Measurements from ENCODE around the gene C8G.

The C8G gene

DNA sequence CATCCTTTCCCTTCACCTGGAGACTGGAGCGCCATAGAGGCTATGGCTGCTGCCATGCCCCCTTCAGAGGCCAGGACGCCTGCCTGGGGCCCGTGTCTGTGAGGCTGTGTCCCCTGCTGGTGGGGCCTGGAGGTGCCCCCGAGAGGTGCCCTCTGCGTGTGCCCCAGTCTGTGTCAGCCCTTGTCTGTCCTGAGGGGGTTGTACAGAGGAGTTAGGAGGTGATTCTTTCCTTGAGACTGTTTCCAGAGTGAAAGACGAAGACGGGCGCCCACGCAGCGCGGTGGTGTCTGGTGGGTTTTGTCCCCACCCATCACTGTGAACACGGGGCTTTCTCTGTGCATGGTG, 34.2 kb upstream of the C8G start:
- no peak for TF ChIP-seq CREB1 (IDR thresholded peaks at IDR 0.05; ENCODE audit: low read depth)
- TF ChIP-seq EP300 (IDR thresholded peaks at IDR 0.05; ENCODE audit: borderline replicate concordance) = no peak
- no peak for TF ChIP-seq ZBTB7A (IDR thresholded peaks at IDR 0.05; ENCODE audit: low read depth)

- TF ChIP-seq, protein P1, sequence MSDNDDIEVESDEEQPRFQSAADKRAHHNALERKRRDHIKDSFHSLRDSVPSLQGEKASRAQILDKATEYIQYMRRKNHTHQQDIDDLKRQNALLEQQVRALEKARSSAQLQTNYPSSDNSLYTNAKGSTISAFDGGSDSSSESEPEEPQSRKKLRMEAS (IDR thresholded peaks at IDR 0.05) = no peak
- TF ChIP-seq EP300 (IDR thresholded peaks at IDR 0.05; ENCODE audit: borderline replicate concordance) = no peak
- TF ChIP-seq TAF1 (IDR thresholded peaks at IDR 0.05; ENCODE audit: low read depth) = no peak
- TF ChIP-seq CREB1 (IDR thresholded peaks at IDR 0.05; ENCODE audit: low read depth) = no peak
- TF ChIP-seq YY1 (IDR thresholded peaks at IDR 0.05; ENCODE audit: low read depth) = no peak
- TF ChIP-seq USF1 (IDR thresholded peaks at IDR 0.05) = no peak
- no peak for TF ChIP-seq RAD21 (IDR thresholded peaks at IDR 0.05; ENCODE audit: low read depth)
- no peak for TF ChIP-seq FOXM1 (IDR thresholded peaks at IDR 0.05; ENCODE audit: borderline replicate concordance, low read depth)
- TF ChIP-seq CEBPB (IDR thresholded peaks at IDR 0.05) = no peak
- no peak for TF ChIP-seq TEAD4 (IDR thresholded peaks at IDR 0.05)
- no peak for TF ChIP-seq NFIC (IDR thresholded peaks at IDR 0.05)
- no peak for TF ChIP-seq REST (IDR thresholded peaks at IDR 0.05; ENCODE audit: low read depth)
- no peak for TF ChIP-seq ZBTB7A (IDR thresholded peaks at IDR 0.05; ENCODE audit: low read depth)
- TF ChIP-seq TCF12 (IDR thresholded peaks at IDR 0.05; ENCODE audit: low read depth) = no peak
- TF ChIP-seq EGR1 (IDR thresholded peaks at IDR 0.05) = no peak
Measured at GRCh38 chr9:136913701-136914438, 31.2 kb upstream of the C8G start.

DNA sequence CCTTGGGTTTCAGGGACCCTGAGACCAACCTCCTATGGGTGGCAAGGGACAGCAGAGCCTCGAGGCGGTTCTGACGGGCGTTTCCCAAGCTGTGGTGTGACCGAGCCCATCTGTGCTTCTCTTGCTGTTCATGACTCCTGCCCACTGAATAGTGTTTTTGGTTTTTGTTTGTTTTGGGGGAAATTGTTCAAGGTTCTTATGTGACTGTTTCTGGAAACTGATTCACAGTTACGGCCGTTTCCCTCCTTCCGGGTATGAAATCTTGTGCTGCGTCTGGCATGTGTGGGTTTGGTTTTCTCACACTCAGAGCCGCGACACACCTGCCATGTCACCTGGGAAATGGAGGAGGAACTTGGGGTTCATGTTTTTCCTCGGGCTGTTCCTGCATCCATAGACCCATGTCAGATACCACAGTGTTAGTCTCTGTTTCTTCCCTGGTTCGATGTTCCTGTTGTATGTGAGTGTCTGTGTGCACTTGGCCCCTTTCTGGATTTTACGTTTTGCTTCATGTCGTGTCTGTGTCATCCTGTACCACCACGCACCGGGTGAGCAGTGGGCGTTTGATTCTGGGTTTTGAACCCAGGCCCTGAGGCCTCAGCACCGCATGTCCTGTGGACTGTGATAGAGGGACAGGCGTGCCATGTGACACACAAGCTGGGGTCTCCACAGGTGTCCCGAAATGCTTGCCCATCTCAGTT, 29.3 kb upstream of the C8G start:
- TF ChIP-seq, protein P1 (IDR thresholded peaks at IDR 0.05) = no peak
- TF ChIP-seq RAD21 (IDR thresholded peaks at IDR 0.05; ENCODE audit: low read depth) = no peak
- no peak for TF ChIP-seq CEBPB (IDR thresholded peaks at IDR 0.05)

GRCh38 chr9:136916330-136917184, 28.5 kb upstream of the C8G start:
- TF ChIP-seq EGR1 (IDR thresholded peaks at IDR 0.05) (no peak), CEBPB (IDR thresholded peaks at IDR 0.05) (no peak), YY1 (IDR thresholded peaks at IDR 0.05; ENCODE audit: low read depth) (no peak), TAF1 (IDR thresholded peaks at IDR 0.05; ENCODE audit: low read depth) (no peak), FOXM1 (IDR thresholded peaks at IDR 0.05; ENCODE audit: borderline replicate concordance, low read depth) (no peak)

DNA sequence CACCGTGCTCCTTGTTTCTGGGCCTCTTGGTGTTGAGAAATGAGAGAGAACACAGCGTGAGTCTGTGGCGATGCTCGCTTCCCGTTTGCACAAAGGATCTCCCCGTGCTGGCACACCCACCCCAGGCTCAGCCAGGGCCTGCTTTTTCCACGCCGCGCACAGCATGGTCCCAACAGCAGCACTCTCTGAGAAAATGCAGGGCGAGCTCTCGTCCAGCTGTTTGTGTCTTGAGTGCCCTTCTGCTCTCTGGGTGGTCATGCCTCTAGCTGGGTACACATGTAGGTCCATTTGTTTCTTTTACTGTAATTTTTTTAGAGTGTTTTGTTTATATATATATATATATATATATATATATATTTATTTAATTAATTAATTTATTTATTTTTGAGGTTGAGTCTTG, 27.1 kb upstream of the C8G start:
- no peak for TF ChIP-seq CREB1 (IDR thresholded peaks at IDR 0.05; ENCODE audit: low read depth)
- TF ChIP-seq USF1 (IDR thresholded peaks at IDR 0.05) = no peak
- TF ChIP-seq ZBTB7A (IDR thresholded peaks at IDR 0.05; ENCODE audit: low read depth) = no peak
- TF ChIP-seq TEAD4 (IDR thresholded peaks at IDR 0.05) = no peak
- TF ChIP-seq EGR1 (IDR thresholded peaks at IDR 0.05) = no peak
- no peak for TF ChIP-seq TAF1 (IDR thresholded peaks at IDR 0.05; ENCODE audit: low read depth)
- no peak for TF ChIP-seq RAD21 (IDR thresholded peaks at IDR 0.05; ENCODE audit: low read depth)
- TF ChIP-seq TCF12 (IDR thresholded peaks at IDR 0.05; ENCODE audit: low read depth) = no peak
- TF ChIP-seq EP300 (IDR thresholded peaks at IDR 0.05; ENCODE audit: borderline replicate concordance) = no peak
- TF ChIP-seq CEBPB (IDR thresholded peaks at IDR 0.05) = no peak
- no peak for TF ChIP-seq REST (IDR thresholded peaks at IDR 0.05; ENCODE audit: low read depth)
- no peak for TF ChIP-seq FOXM1 (IDR thresholded peaks at IDR 0.05; ENCODE audit: borderline replicate concordance, low read depth)
- TF ChIP-seq NFIC (IDR thresholded peaks at IDR 0.05) = no peak
- TF ChIP-seq, protein P1 (IDR thresholded peaks at IDR 0.05) = no peak
- TF ChIP-seq YY1 (IDR thresholded peaks at IDR 0.05; ENCODE audit: low read depth) = no peak

Measured in Ishikawa (cell line).